Medulla oblongata (tissue), 1 donor: ENCODE results near the gene FOXK1.

Source experiments
- DNase-seq: peaks from one replicate; pipeline ENCODE4 v3.0.0-alpha.2; 2015; ENCODE audit errors: extremely low spot score

FOXK1 gene

DNA sequence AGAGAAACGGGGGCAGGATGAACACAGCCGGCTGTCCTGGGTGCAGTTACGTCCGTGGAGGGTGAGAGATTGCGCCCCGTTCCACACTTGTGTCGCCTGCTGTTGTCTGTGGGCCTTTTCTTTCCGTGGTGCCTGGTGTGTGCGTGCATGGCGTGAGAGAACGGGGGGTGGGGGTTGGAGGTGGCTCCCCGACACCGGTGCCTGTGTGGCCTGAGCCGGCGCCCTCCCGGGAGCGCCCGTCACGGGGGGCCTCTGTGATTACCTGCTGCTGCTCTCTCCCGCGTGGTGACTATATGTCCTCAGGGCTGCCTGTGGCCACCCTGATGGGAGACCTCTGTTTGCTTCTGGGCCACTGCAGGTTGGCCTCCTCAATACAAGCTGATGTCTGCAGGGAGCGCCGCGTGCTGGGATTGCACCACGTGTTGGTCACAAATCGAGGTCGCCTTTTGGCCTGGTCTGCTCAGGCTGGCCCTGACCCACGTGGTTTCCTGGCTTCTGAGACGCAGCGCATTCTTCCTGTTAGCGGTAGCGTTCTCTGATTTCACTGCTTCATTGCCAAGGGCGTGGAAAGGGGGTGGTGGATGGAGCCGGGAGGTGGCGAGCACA is 82.4 kb downstream of the FOXK1 start:
- DNase-seq: no peak

DNA sequence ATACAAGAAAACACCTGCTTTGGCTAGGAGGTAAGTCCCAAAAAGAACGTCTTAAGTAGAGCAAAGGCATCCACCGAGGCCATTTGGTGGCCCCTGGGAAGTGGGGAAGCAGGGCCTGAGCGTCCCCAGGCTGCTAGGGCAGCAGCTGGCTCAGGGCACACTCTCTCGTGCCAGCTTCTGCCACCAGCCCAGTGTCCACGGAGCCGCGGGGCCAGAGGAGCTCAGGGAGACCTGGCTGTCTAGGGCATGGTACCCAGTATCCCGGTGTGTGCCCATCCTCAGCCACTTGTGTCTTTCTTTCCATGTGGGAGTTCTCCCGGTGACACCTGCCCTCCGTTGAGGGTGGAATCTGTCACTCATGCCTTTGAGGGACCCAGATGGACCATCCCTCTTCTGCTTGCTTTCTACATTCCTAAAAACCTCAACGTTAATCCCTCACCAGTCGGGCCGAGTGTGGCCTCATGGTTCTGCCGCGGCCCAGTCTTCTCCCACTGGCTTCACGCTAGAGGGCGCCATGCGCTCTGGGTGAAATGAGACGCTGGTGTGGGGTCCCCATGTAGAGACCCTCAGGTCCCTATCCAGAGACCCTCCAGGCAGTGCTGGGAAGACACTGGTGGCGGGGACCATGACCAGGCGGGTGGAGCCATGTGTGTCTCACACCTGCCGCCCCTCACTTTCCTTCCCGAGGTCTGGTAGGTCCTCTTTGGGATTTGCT is 83.8 kb downstream of the FOXK1 start:
- DNase-seq: no peak

DNA sequence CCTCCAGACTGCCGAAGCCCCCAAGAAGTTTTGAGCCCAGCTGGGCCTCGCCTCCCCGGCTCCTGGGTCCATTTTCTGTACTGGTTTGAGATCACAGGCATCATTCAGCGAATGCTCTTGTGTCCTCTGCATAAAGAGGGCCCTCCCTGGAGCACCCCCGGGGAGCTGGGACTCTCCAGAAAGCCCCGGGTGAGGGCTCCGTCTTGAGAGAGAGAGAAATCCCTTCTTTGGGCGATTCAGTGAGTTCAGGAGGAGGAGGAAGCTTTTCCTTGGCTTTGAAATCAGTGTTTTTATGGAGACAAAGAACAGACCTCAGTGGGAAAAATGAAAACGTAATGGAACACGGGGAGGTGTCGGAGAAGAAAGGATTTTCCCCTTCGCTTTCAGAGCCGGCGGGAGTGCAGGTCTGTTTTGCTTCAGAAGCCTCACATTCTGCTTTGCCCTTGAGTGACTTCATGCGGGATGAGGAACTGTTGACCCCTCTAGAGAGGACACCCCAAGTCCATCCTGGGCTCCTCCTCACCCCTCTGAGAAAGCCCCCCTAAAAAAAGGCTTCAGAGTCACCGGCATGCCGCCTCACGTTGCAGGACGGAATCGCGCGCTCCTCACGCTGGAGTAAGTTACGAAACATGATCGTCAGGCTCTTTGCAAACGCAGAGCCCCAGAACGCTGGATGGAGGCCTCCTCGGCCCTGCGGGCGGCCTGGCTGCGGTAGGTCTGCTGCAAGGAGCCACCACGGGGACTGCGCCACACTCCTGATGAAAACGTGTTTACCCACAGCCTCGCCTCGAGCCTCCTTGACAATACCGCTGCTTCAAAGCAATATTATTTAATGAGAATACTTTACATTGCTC is 84.8 kb downstream of the FOXK1 start:
- DNase-seq: no peak

DNA sequence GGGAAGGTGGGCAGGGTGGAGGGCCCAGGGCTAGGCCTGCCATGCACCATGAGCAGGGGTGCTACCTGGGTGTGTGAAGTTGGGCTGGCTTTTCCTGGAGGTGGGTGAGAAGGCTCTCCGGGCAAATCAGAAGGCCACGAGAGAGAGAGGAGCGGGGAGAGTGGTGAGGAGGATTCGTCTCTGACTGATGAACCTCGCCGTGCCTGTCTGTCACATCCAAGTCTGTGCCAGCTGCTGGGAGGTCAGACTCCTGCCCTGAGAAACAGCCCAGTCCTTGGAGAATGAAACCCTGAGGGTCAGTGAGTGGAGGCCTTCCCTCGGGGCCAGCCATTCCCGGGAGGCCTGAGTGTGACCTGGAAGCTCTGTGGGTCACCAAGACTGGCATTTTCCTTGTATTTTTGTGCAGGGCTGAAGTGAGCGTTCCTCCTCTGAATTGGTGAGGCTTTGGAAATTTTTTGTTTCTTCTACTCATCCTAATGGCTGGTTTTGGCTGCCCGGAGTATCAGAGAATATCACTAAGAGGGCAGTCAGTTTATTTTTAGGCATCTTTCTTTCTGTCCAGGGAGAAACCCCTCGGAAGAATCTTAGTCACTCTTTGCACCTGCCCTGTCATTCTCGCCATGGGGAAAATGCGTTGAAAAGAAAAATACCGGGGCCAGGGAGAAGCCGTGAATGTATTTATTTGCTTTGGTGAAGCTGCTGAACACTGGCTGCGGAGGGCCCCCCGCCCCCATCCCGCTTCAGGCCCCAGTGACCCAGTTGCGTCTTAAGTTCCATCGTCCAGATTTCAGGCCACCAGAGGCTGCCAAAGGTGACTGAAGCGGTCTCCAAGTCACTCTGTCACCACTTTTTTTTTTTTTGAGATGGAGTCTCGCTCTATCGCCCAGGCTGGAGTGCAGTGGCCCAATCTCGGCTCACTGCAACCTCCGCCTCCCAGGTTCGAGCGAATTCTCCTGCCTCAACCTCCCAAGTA is 86.8 kb downstream of the FOXK1 start:
- DNase-seq: no peak

DNA sequence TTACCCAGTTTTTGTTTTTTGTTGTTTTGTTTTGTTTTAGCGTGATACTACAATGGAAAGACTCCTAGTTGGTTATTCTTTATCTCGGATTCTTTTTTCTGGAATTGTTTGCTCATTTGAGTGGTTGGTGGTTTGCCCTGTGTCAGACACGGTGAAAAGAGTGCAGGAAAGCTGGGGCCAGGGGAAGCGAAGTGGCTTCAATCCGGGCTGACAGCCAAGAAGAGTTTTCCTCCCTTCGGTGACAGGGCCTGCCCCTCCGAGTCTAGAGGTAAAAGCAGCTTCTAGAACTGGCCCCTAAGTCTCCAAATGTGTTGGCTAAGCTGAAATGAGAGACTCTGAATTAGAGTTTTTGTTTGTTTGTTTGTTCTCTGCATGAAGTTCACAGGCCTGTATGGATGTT is 87.7 kb downstream of the FOXK1 start:
- DNase-seq: peak; percentile 30

DNA sequence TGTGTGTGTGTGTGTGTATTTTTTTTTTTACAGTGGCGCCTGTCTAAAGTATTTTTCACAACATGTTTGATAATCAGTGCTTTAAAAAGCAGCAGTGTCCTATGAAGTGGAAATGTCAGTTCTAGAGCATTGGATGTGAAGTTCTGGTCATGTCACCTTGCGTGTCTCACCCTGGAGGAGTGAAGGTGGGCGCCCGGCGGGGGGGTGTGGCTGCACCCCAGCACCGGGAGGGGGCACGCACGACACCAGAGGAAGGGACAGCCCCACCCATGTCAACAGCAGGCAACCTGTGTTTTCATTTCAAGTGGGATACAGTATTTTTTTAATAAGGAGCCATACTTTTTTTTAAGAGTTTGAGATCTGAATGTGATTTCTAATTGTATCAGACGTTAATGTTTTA is 88.8 kb downstream of the FOXK1 start:
- no peak for DNase-seq

DNA sequence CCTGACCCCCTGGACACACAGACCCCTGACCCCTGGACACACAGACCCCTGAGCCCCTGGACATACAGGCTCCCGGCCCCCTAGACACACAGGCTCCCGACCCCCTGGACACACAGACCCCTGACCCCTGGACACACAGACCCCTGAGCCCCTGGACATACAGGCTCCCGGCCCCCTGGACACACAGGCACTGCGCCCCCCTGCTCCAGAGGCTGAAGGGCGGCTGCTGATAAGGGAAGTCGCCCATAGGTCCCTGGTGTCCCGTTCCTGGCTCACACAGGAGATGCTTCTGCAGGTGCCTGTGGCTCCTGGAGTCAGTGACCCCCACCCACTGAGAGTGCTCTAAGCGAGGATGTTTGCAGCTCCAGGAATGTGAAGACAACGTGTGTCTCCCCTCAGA is 89.6 kb downstream of the FOXK1 start:
- no peak for DNase-seq

DNA sequence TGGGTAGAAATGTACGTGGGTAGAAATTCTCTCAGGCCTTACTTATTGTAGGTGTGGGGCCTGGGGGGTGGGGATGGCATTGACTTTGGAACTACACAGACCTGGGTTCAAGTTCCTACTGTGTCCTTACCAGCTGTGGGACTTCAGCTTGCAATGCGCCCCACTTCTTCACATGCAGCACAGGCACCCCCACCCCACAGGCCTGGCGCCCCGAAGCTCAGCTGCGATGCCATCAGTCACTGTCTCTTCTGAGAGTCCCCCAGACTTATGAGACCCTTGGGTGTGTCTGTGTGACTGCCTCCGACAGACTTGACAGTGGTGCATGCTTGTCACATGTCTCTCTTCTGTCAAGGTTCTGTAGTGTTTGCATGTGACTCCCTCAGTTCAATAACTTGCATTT is 90.2 kb downstream of the FOXK1 start:
- DNase-seq: no peak

DNA sequence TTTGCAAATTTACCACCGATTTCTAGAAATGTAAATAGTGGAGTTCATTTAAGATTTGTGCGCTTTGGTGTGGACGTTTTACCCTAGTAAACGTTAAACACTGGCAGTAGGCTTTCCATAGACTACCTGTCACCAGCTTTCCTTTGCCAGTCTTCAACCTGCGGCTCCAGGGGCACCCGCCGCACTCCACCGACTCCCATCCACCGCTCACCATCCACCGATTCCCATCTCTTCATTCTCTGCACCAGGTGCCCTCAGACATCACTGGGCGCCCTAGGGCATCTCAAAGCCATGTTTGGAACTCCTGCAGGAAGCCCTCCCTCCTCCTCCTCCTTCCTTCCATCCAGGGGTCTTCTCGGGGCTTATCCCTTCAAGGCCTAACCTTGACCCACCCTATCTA is 91.9 kb downstream of the FOXK1 start:
- DNase-seq: no peak

DNA sequence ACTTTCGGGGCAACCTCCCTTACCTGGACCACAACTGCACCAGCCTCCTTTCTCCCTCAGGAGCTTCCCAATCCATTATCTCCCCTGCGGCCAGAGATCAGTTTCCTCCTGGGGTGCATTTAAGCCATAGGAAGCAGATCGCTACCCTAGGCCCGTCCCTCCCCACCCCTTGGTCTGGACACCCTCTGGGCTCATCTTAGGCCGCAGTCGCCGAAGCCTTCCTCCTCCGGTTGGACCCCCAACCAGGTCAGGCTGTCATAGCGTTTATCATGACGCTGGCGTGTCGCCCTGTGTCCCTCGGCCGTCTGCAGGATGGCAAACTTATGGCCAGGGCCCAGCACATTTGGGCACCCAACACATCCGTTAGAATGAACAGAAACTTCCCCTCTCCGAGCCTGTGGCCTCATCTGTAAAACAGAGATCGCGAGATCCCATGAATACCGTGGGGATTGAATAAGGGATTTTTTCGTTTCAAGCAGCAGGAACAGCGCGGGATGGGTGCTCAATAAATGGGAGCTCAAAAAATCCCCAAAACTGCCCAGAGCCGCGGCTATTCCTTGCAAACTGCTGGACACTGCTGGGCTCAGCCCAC is 92.7 kb downstream of the FOXK1 start:
- no peak for DNase-seq

DNA sequence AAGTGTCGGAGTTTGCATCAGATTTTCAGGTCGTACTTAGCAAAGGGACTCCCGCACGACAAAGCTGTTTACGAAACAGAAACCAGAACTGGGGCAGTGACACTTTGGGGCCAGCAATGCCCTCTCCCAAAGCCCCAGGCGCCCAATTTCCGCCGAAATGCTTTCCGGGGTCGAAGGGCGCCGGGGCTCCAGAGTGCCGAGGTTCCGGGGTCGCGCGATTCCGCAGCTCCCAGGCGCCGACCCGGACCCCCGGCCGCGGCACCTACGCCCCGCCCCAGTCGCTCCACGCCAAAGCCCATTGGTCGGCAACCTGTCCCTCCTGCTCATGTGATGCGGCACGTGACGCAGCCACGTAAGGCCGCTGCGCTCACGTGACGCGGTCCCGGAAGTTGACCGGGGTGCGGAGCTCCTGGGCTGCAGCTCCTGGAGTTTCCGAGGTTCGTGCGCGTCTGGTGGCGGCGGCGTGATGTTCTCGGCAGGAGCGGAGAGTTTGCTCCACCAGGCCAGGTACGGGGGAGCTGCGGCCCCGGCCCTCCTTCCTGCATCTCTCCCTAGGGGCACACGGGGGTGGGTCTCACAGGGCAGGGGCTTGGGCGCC is 93.3 kb downstream of the FOXK1 start, which contains the start of gene AP5Z1:
AP5Z1 (plus strand) TSS at position 374 of the 598 bp plus-strand sequence; CDS start at position 467, 93 bp downstream.
- peak; percentile 98 for DNase-seq

DNA sequence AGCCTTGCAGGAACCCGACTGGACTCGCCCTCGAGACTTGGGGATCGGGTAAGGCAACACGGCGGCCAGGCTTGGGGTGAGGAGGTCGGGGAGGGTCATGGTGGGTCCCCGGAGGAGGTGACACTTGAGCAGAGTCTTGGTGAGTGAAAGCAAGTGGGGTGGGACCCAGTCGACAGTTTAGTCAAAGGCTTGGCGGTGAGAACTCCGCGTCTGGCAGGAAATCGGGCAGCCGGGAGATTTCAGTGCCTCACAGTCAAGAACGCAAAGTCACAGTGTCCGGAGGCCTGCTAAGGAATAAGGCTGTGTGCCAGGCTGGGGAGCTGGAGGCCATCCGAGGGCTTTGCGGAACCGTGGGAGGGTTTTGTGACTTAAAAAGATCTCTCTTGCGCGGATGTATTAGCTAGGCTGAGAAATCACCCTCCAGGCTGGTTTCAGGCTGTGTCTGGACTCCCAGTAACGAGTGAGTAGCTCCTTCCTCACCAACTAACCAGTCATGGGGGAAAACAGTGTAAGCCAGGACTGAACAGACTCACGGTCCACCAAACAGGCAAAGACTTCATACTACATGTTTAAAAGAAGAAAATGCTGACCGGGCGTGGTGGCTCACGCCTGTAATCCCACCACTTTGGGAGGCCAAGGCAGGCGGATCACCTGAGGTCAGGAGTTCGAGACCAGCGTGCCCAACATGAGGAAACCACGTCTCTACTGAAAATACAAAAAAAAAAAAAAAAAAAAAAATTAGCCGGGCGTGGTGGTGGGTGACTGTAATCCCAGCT is 93.9 kb downstream of the FOXK1 start:
- no peak for DNase-seq

DNA sequence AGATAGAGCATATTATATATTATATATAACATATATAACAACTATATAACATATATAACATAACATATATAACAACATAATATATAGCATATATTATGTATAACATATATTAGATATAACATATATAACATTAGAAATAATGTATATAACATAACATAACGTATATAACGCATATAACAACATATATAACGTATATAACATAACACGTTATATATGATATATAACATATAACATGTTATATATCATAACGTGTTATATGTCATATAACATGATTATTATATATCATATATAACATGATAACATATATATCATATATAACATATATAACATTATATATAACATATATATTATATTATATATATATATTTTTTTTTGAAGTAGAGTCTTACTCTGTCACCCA is 97.0 kb downstream of the FOXK1 start:
- no peak for DNase-seq

DNA sequence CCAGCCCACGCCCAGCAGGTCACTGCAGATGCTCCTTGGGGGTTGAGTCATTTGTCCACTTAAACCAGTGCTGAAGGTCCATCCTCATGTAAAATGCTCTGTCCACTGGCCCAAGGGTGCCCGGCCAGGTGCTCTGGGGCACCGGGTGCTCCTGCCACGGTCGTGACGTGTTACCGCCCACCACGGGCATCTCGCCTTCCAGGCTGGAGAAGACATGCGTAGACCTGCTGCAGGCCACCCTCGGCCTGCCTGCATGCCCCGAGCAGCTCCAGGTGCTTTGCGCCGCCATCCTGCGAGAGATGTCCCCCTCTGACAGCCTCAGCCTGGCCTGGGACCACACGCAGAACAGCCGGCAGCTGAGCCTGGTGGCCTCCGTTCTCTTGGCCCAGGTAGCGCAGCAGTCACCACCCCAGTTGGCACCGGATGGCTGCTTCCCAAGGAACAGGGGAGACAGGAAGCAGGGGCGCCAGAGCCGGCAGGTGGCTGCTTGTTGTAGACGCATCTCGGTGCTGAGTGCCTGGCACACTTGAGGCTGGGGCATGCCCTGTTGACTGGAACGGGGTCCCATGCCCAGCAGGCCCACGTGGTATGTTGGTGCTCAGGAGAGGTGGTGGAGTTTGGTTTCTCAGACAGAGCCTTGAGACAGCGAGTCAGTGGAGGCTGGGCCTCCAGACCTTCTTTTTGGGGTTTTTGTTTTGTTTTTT is 99.4 kb downstream of the FOXK1 start:
- DNase-seq: no peak

DNA sequence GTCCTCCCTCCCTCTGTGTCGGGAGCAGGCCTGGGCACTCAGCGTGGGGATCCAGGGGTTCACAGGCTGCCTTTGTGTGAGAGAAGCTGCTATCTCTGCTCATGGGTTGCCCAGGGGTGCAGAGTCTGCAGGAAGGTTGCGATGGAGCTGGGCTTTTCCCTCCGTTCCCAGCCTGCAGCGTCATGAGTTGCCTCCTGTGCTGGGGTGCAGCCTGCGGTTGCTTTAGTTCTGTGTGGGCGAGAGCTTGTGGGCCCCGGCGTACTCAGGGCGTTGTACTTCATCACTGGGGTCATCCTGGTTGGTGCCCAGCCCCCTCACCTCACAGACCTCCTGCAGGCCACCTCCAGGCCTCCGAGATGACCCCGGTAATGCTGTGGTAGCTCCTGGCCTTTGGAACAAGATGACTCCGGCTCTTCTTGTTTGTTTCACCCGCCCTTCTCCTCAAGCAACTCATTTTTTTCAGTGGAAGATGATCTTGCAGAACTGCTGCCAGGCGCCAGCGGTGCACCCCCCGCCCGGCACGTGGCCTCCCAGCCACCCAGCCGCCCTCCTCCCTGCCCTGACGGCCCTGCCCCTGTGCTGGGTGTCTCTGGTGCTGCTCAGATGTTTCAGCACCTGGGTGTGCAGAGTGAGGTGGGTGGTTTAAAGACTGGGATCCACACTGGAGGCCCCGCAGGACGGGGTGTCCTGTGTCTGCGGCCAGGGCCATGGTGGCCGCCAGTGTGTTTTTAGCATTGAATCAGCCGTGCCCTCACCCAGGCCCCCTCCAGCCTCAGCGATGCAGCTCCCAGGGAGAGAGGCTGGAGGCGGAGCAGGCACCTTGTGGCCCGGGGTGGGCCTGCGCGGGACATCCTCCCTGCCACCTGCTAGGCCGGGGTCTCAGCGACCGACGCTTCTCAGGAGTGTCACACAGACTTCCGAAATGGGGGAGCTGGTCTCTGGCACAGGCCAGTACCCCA is 100.5 kb downstream of the FOXK1 start:
- no peak for DNase-seq

DNA sequence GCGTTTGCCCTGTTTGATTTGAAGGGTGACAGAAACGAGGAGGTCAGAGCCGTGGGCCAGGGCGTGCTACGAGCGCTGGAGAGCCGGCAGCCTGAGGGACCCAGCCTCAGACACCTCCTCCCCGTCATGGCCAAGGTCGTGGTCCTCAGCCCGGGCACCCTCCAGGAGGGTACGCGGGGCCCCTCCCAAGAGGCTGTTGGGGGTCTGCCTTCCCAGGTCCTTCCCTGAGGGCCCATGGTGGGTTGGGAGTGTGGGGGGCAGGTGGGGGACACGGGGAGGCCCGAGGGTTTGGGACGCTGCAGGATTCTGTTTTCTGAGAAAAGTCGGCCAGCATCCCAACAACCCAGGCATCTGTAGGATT is 101.2 kb downstream of the FOXK1 start:
- no peak for DNase-seq

DNA sequence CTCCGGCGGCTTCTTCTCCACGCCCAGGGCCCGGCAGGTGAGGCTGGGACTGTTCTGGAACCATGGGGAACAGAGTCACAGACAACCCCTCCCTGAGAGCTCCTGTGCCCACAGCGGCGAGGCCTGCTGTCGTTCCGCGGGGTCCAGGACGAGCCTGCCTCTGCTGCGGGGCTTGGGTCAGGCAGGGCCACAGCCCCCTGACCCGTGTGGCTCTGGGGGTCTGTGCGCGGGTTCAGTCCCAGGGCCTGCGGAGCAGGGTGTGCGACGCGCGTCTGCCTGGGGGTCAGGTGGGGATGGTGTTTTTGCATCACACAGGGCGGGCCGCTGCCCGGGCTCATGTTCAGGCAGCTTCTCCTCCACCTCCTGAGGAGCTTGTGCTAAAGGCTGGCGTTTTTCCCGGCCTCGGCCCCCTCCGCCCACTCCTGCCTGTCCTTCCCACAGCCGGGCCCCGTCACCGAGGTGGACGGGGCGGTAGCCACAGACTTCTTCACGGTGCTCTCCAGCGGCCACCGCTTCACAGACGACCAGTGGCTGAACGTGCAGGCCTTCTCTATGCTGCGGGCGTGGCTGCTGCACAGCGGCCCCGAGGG is 101.8 kb downstream of the FOXK1 start:
- no peak for DNase-seq

DNA sequence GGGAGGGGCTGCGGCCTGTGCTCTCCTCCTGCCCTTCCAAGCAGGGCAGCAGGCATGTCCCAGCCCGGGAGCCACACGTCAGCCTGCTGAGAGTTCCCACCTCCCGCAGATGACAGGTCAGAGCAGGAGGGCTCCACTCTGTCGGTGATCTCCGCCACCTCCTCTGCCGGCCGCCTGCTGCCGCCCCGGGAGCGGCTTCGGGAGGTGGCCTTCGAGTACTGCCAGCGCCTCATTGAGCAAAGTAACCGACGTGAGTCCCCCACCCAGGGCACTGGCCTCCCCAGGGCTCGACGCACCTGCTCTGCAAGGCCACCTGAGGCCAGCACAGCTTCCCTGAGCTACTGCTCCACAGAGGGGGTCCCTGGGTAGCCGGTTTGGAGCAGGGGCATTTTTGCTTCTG is 102.7 kb downstream of the FOXK1 start:
- DNase-seq: no peak
